CD4-positive, alpha-beta T cell treated with Interleukin-21 for 1 hour (primary cell): ENCODE data around the gene PLAU.
"Not testable (repeated sequence)": the region's sequence is repeated elsewhere in the genome, so short reads cannot be mapped to it uniquely, and the experiment has no call there.

Source experiments
- DNase-seq: peaks from one replicate; pipeline ENCODE4 v3.0.0-alpha.2; 2020

Gene PLAU

DNA sequence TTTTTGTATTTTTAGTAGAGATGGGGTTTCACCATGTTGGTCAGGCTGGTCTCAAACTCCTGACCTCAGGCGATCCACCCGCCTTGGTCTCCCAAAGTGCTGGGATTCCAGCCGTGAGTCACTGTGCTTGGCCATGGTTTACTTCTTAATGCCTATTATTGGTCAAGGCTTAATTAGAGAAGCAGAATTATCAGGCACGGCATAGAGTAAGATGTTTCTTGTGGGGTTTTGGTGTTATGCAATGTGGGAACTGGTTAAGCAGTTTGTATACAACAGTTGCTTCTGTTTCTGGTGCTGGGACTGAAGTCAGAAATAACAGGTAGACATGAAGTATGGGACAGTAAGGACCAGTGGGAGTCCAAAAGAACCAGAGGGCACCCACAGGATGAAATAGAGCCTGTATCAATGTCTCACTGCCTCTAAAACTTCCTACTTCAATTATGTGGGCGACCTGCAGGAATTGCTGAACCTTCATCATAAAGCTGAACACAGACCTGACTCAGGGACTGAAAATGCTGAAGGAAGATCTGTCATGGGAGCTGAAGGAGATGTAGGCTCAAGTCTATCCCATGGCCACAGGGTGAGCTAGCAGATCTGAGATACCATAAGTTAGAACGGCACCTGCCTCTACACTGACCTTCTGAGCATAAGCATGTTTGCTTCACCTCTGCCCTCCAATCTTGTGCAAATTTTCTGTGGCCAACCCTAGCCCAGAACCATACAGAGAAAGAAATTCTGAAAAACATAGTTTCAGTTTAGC is 48.7 kb downstream of the PLAU start:
- no peak for DNase-seq

GRCh38 chr10:73962386-73962785 is 51.5 kb downstream of the PLAU start:
- DNase-seq = no peak

DNA sequence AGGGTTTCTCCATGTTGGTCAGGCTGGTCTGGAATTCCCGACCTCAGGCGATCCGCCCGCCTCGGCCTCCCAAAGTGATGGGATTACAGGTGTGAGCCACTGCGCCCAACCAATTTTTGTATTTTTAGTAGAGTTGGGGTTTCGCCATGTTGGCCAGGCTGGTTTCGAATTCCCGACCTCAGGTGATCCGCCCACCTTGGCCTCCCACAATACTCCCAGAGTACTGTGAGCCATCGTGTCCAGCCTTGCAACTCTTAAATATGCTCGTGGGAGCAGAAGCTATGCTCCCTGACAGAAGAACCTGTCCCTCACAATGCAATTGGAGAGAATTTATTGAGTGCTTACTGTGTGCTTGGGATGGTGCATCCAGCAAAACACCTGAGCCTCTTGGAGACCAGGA is 52.6 kb downstream of the PLAU start:
- not testable (repeated sequence) for DNase-seq

- DNase-seq = no peak
Measured at GRCh38 chr10:73964743-73965142, 53.8 kb downstream of the PLAU start.

DNA sequence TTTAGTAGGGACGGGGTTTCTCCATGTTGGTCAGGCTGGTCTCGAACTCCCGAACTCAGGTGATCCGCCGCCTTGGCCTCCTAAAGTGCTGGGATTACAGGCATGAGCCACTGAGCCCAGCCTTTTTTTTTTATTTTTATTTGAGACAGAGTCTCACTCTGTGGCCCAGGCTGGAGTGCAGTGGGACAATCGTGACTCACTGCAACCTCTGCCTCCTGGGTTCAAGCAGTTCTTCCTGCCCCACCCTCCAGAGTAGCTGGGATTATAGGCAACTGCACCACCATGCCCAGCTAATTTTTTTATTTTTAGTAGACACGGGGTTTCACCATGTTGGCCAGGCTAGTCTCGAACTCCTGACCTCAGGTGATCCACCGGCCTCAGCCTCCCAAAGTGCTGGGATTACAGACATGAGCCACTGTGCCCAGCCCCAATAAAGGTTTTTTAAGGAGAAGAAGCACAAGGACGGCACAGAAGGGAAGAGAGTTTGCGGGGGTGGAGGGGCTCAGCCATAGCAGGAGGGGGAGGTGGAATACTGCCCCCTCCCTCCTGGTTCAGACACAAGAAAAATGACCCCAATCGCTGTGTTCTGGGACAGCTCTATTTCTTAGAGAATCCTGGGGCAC is 54.4 kb downstream of the PLAU start:
- not testable (repeated sequence) for DNase-seq

DNA sequence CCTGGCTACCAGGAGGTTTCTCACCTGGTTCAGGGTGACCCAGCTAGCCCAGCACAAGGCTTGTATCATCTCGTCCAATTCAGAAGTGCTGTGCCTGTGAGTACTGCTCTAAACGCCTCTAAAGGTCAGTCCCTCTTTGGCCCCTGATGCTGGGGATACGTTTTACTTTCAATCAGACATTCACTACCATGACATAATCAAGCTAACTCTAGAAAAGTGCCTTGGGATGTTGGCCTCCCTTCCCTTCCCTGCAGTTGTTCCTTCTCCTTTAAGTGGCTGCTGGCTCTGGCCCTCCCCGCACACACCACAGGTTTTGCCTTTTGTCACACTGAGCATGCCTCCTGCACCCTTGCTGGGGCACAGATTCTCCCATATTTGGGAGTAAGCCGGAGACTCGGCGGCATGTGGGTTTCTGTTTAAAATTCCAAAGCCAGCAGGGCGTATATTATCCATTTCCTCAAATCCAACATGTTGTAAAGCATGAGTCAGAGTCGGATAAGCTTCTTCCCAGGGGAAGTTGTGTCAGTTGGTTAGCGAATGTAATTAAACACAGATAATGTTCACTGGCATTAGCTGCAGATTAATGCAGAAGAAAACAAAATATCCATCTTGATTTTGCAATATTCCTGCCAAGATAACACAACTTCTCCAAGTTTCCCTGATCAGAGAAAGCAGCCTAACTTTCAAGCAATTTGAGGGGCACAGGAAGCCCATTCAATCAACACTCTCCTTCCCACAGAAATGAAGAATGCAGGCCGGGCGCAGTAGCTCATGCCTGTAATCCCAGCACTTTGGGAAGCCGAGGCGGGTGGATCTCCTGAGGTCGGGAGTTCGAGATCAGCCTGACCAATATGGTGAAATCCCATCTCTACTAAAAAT is 55.2 kb downstream of the PLAU start:
- DNase-seq = no peak

DNA sequence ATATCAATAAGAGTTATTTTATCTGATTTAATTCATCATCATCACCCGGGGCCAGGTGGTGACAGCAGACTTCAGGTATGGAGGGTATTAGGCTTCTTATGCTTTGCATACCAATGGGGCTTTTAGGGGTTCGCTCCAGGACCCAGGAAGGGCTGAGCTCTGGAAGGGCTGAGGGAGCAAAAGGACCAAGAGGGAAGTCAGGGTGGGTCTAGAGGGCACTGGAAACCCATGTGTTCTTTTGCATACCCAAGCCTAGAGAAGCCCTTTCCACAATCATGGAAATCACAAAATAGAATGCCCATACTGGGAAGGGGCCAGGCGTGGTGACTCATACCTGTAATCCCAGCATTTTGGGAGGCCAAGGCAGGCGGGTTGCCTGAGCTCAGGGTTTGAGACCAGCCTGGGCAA is 56.1 kb downstream of the PLAU start:
- no peak for DNase-seq
